SK-N-SH treated with all-trans-retinoic acid at 6 μM for 48 hours (cell line): ENCODE measurements around the gene DRD3.

Experiments
- ATAC-seq: fragments of 200-7000 bp; cut with Tn5 transposase; 3 replicates; pipeline ENCODE4 v1.9.1; 2020; ENCODE audit warnings: mild to moderate bottlenecking, moderate library complexity
- ARNTL ChIP-seq: fragments of 450-650 bp; formaldehyde crosslinking; IDR thresholded peaks from 2 replicates; pipeline ENCODE4 v1.5.0; 2020; ENCODE audit warnings: low read depth, mild to moderate bottlenecking, moderate library complexity, borderline replicate concordance
- BACH2 ChIP-seq: fragments of 250-450 bp; sonication (Bioruptor Pico); IDR thresholded peaks from 2 replicates; pipeline ENCODE4 v1.9.0; 2021; ENCODE audit warnings: mild to moderate bottlenecking, borderline replicate concordance
- CREB5 ChIP-seq: fragments of 250-450 bp; sonication (Bioruptor Pico); IDR thresholded peaks from 2 replicates; pipeline ENCODE4 v1.5.1; 2020; ENCODE audit warnings: low read depth, mild to moderate bottlenecking, moderate library complexity
- CSDC2 ChIP-seq: fragments of 250-450 bp; sonication (Bioruptor Pico); IDR thresholded peaks from 2 replicates; pipeline ENCODE4 v1.5.0; 2020; ENCODE audit warnings: mild to moderate bottlenecking, moderate library complexity
- ESRRG ChIP-seq: fragments of 250-450 bp; sonication (Bioruptor Pico); IDR thresholded peaks from 2 replicates; pipeline ENCODE4 v1.6.1; 2021; ENCODE audit warnings: mild to moderate bottlenecking
- GLIS3 ChIP-seq: fragments of 250-450 bp; sonication (Bioruptor Pico); IDR thresholded peaks from 2 replicates; pipeline ENCODE4 v1.5.0; 2020; ENCODE audit warnings: mild to moderate bottlenecking, moderate library complexity
- OSR1 ChIP-seq: fragments of 250-450 bp; sonication (Bioruptor Pico); IDR thresholded peaks from 2 replicates; pipeline ENCODE4 v1.8.0; 2022; ENCODE audit warnings: moderate library complexity, mild to moderate bottlenecking, inconsistent platforms
- PATZ1 ChIP-seq: fragments of 250-450 bp; sonication (Bioruptor Pico); IDR thresholded peaks from 2 replicates; pipeline ENCODE4 v1.8.0; 2020; ENCODE audit warnings: mild to moderate bottlenecking, moderate library complexity, borderline replicate concordance
- POU6F1 ChIP-seq: fragments of 250-450 bp; sonication (Bioruptor Pico); IDR thresholded peaks from 2 replicates; pipeline ENCODE4 v1.8.0; 2021; ENCODE audit warnings: low read depth, mild to moderate bottlenecking, moderate library complexity, borderline replicate concordance
- PPARA ChIP-seq: fragments of 250-450 bp; sonication (Bioruptor Pico); IDR thresholded peaks from 2 replicates; pipeline ENCODE4 v1.5.0; 2020; ENCODE audit warnings: mild to moderate bottlenecking, borderline replicate concordance
- RARB ChIP-seq: fragments of 250-450 bp; sonication (Bioruptor Pico); IDR thresholded peaks from 2 replicates; pipeline ENCODE4 v1.8.0; 2021; ENCODE audit warnings: mild to moderate bottlenecking, moderate library complexity
- SNAI2 ChIP-seq: fragments of 250-450 bp; sonication (Bioruptor Pico); IDR thresholded peaks from 2 replicates; pipeline ENCODE4 v1.5.0; 2020; ENCODE audit warnings: mild to moderate bottlenecking, moderate library complexity
- TCF4 ChIP-seq: fragments of 250-450 bp; sonication (Bioruptor Pico); IDR thresholded peaks from 2 replicates; pipeline ENCODE4 v1.8.0; 2021; ENCODE audit warnings: mild to moderate bottlenecking, moderate library complexity, borderline replicate concordance
- TOX ChIP-seq: fragments of 250-450 bp; sonication (Bioruptor Pico); IDR thresholded peaks from 2 replicates; pipeline ENCODE4 v1.8.0; 2021; ENCODE audit warnings: mild to moderate bottlenecking, moderate library complexity, borderline replicate concordance
- TSHZ2 ChIP-seq: fragments of 250-450 bp; sonication (Bioruptor Pico); IDR thresholded peaks from 2 replicates; pipeline ENCODE4 v1.5.0; 2020; ENCODE audit warnings: mild to moderate bottlenecking, moderate library complexity
- ZC3H10 ChIP-seq: fragments of 250-450 bp; sonication (Bioruptor Pico); IDR thresholded peaks from 2 replicates; pipeline ENCODE4 v1.5.1; 2021; ENCODE audit warnings: mild to moderate bottlenecking, moderate library complexity
- ZFP3 ChIP-seq: fragments of 250-450 bp; sonication (Bioruptor Pico); IDR thresholded peaks from 2 replicates; pipeline ENCODE4 v1.5.0; 2020; ENCODE audit warnings: mild to moderate bottlenecking, moderate library complexity
- ZFP30 ChIP-seq: fragments of 450-650 bp; formaldehyde crosslinking; IDR thresholded peaks from 2 replicates; pipeline ENCODE4 v1.5.0; 2022; ENCODE audit warnings: mild to moderate bottlenecking, moderate library complexity
- ZNF565 ChIP-seq: fragments of 450-650 bp; formaldehyde crosslinking; conservative IDR thresholded peaks from 2 replicates; pipeline ENCODE4 v1.5.0; 2020; ENCODE audit warnings: low read depth, mild to moderate bottlenecking, moderate library complexity
- ZNF70 ChIP-seq: fragments of 450-650 bp; formaldehyde crosslinking; IDR thresholded peaks from 2 replicates; pipeline ENCODE4 v1.5.0; 2020; ENCODE audit warnings: mild to moderate bottlenecking, moderate library complexity
- ZNF8 ChIP-seq: fragments of 450-650 bp; formaldehyde crosslinking; IDR thresholded peaks from 2 replicates; pipeline ENCODE4 v1.5.0; 2020; ENCODE audit warnings: mild to moderate bottlenecking, moderate library complexity

DRD3 gene

GRCh38 chr3:114218578-114219185 lies 39.8 kb upstream of the DRD3 start:
- TF ChIP-seq ARNTL (no peak), TCF4 (no peak), POU6F1 (no peak), SNAI2 (CRISPR knock-in tag) (no peak), ZNF565 (no peak), ZFP3 (CRISPR knock-in tag) (no peak), RARB (CRISPR knock-in tag) (no peak), OSR1 (CRISPR knock-in tag) (no peak), ZNF8 (no peak), BACH2 (CRISPR knock-in tag) (no peak), CSDC2 (CRISPR knock-in tag) (no peak), PPARA (CRISPR knock-in tag) (no peak), GLIS3 (CRISPR knock-in tag) (no peak), ZFP30 (CRISPR knock-in tag) (no peak)
- no peak for ATAC-seq

- ATAC-seq, result no peak
- TF ChIP-seq ESRRG (no peak), ARNTL (no peak), ZNF8 (no peak), CSDC2 (CRISPR knock-in tag) (no peak), PATZ1 (CRISPR knock-in tag) (no peak), ZFP30 (CRISPR knock-in tag) (no peak), SNAI2 (CRISPR knock-in tag) (no peak), OSR1 (CRISPR knock-in tag) (no peak), TSHZ2 (CRISPR knock-in tag) (no peak)
These were observed 39.2 kb upstream of the DRD3 start for GRCh38 chr3:114218006-114218405.

GRCh38 chr3:114217266-114217665 lies 38.4 kb upstream of the DRD3 start:
- ATAC-seq, result no peak
- TF ChIP-seq RARB (CRISPR knock-in tag) (no peak), ZFP3 (CRISPR knock-in tag) (no peak), BACH2 (CRISPR knock-in tag) (no peak), OSR1 (CRISPR knock-in tag) (no peak), ARNTL (no peak), ZNF8 (no peak), CSDC2 (CRISPR knock-in tag) (no peak), TOX (CRISPR knock-in tag) (no peak), ZNF565 (no peak), POU6F1 (no peak), ZC3H10 (CRISPR knock-in tag) (no peak), PPARA (CRISPR knock-in tag) (no peak), ZNF70 (CRISPR knock-in tag) (no peak), CREB5 (CRISPR knock-in tag) (no peak), ZFP30 (CRISPR knock-in tag) (no peak), ESRRG (no peak)
